ENCODE results near the gene PCDH19.
A peak's percentile ranks its signal among the peaks of the same experiment; 100 is the strongest.

GRCh38 chrX:100379388-100379986, 30.6 kb downstream of the PCDH19 start:
- TF ChIP-seq CTCF (IDR thresholded peaks at IDR 0.05) (peak in 1 of 2 donors; percentile 19), EP300 (IDR thresholded peaks at IDR 0.05) (no peak), POLR2A (IDR thresholded peaks at IDR 0.05) (no peak)
